ENCODE measurements around the gene CALN1. TPM values are rescaled to one million over a fixed set of nuclear protein-coding genes. Genes with fewer than 3 reads are reported as not detected.

CALN1 gene
- total and polyA plus RNA-seq, 9 of the 15 experiments (the other 6 are each of a cell fraction or from before 2014, with no cell fraction given), result 1.4 to 7.5 (median 3.3) TPM

GRCh38 chr7:72190919-72191318 is 221.2 kb downstream of the CALN1 start:
- Histone ChIP-seq H3K36me3 (ENCODE audit: control insufficient read depth, insufficient read depth, low read length) (no peaks in the 10 kb centered on the region), H3K27me3 (ENCODE audit: control insufficient read depth in 2 of 2, insufficient read depth in 2 of 2, low read length in 2 of 2) (peaks cover 3 to 20% of the 10 kb centered on the region in 2 experiments; a peak in 3 of 5 replicates), H2AFZ (ENCODE audit: low read depth, low read length) (no peak overlapping the region), H4K20me1 (replicated peaks; ENCODE audit: control insufficient read depth, insufficient read depth, low read length) (no peaks in the 10 kb centered on the region), H3K9ac (ENCODE audit: insufficient read depth in 1 of 2, low read depth in 2 of 2, low read length in 2 of 2) (no peak overlapping the region), H3K27ac (ENCODE audit: extremely low read depth, low read depth, low read length) (no peak overlapping the region), H3K4me2 (ENCODE audit: insufficient read depth, low read length) (no peak overlapping the region), H3K9me1 (ENCODE audit: control insufficient read depth, insufficient read depth, low read length) (no peaks in the 10 kb centered on the region), H3K9me3 (replicated peaks; ENCODE audit: control insufficient read depth, insufficient read depth, low read depth, low read length) (no peaks in the 10 kb centered on the region), H3K4me3 (no peak overlapping the region), H3K4me1 (replicated peaks in 1 of 2; ENCODE audit: control insufficient read depth in 2 of 2, insufficient read depth in 2 of 2, low read length in 2 of 2) (no peaks in the 10 kb centered on the region), H3K79me2 (ENCODE audit: control insufficient read depth, insufficient read depth, low read length) (no peaks in the 10 kb centered on the region)
- 11% methylated on average over 10 of the region's 10 CpGs for WGBS (ENCODE audit: insufficient coverage, low coverage, missing lambda C conversion rate)
- ATAC-seq, result no peak
- ChIA-PET CTCF (ENCODE audit: low intra/inter-chr PET ratio) (no interaction called here), POLR2A (no interaction called here)
- no TSS peak for BruUV-seq (replicated peaks)
- DNase-seq (ENCODE audit: extremely low read depth in 1 of 4, low spot score in 3 of 4), result no peak
- intact Hi-C loops (cut with micrococcal nuclease), result no loop called here
- peak; percentile 19 for FAIRE-seq
- in situ Hi-C loops (cut with MboI), result no loop called here
- peak; percentile 39; the same call in 1 of the 2 replicates for TF ChIP-seq MAFG (tag; conservative IDR thresholded peaks at IDR 0.05)
- TF ChIP-seq NFE2L1 (tag; IDR thresholded peaks at IDR 0.05; ENCODE audit: borderline replicate concordance, low read depth), result peak; percentile 13; the same call in 1 of the 2 replicates
- TF ChIP-seq ZNF551 (CRISPR knock-in tag; IDR thresholded peaks at IDR 0.05), result no peak
- TF ChIP-seq ZNF407 (IDR thresholded peaks at IDR 0.05; ENCODE audit: low read depth), result no peak
- TF ChIP-seq ZFPM2 (CRISPR knock-in tag; IDR thresholded peaks at IDR 0.05), result no peak
- TF ChIP-seq REST (IDR thresholded peaks at IDR 0.05; ENCODE audit: borderline replicate concordance), result no peak
- TF ChIP-seq REST (CRISPR knock-in tag; IDR thresholded peaks at IDR 0.05; ENCODE audit: low read depth), result no peak
